UCSD-AML1 (cell line): ENCODE results near the gene STX11.
"Not testable (repeated sequence)": the region's sequence is repeated elsewhere in the genome, so short reads cannot be mapped to it uniquely, and the experiment has no call there.

Experiments
- DNase-seq: peaks from one replicate; lab custom pipeline; 2025; ENCODE audit not compliant: unreplicated experiment; lab: John Stamatoyannopoulos, UW

STX11 gene

GRCh38 chr6:144174006-144174405 is 23.7 kb downstream of the STX11 start:
- DNase-seq = no peak

GRCh38 chr6:144176043-144176442 is 25.7 kb downstream of the STX11 start:
- no peak for DNase-seq

- DNase-seq = no peak
Observed at GRCh38 chr6:144177726-144178125, 27.4 kb downstream of the STX11 start.

- DNase-seq = no peak
Observed at GRCh38 chr6:144178323-144178722, 28.0 kb downstream of the STX11 start.

GRCh38 chr6:144179237-144179636 is 28.9 kb downstream of the STX11 start:
- no peak for DNase-seq

- DNase-seq = no peak
Observed at GRCh38 chr6:144179828-144180227, 29.5 kb downstream of the STX11 start.

GRCh38 chr6:144180354-144180753 is 30.0 kb downstream of the STX11 start:
- not testable (repeated sequence) for DNase-seq

GRCh38 chr6:144181639-144182038 is 31.3 kb downstream of the STX11 start:
- DNase-seq = no peak

- not testable (repeated sequence) for DNase-seq
Observed at GRCh38 chr6:144184186-144184585, 33.9 kb downstream of the STX11 start.

- DNase-seq = no peak
Observed at GRCh38 chr6:144185133-144185836, 35.0 kb downstream of the STX11 start.

- DNase-seq = no peak
Observed at GRCh38 chr6:144186817-144187625, 36.7 kb downstream of the STX11 start.

- no peak for DNase-seq
Observed at GRCh38 chr6:144189351-144189750, 39.0 kb downstream of the STX11 start.

- no peak for DNase-seq
Observed at GRCh38 chr6:144190080-144190479, 39.8 kb downstream of the STX11 start.

GRCh38 chr6:144190593-144190992 is 40.3 kb downstream of the STX11 start:
- no peak for DNase-seq

- DNase-seq = no peak
Observed at GRCh38 chr6:144193181-144193580, 42.9 kb downstream of the STX11 start.

- DNase-seq = no peak
Observed at GRCh38 chr6:144194293-144194810, 44.0 kb downstream of the STX11 start.

- DNase-seq = no peak
Observed at GRCh38 chr6:144195671-144196270, 45.5 kb downstream of the STX11 start.

- DNase-seq = no peak
Observed at GRCh38 chr6:144197919-144198318, 47.6 kb downstream of the STX11 start.

GRCh38 chr6:144202879-144203468 is 52.7 kb downstream of the STX11 start:
- DNase-seq = no peak

- no peak for DNase-seq
Observed at GRCh38 chr6:144211160-144211559, 60.8 kb downstream of the STX11 start.

GRCh38 chr6:144213315-144213714 is 63.0 kb downstream of the STX11 start:
- no peak for DNase-seq
